HG02870 (cell line): ENCODE measurements around the gene NIPBL.
"Not testable (repeated sequence)": the region's sequence is repeated elsewhere in the genome, so short reads cannot be mapped to it uniquely, and the experiment has no call there.

Experiments used
- ATAC-seq: cut with Tn5 transposase; IDR thresholded peaks from one replicate; pipeline ENCODE4 v1.9.1; 2021; ENCODE audit warnings: mild to moderate bottlenecking, moderate library complexity; ENCODE audit not compliant: unreplicated experiment

NIPBL gene

DNA sequence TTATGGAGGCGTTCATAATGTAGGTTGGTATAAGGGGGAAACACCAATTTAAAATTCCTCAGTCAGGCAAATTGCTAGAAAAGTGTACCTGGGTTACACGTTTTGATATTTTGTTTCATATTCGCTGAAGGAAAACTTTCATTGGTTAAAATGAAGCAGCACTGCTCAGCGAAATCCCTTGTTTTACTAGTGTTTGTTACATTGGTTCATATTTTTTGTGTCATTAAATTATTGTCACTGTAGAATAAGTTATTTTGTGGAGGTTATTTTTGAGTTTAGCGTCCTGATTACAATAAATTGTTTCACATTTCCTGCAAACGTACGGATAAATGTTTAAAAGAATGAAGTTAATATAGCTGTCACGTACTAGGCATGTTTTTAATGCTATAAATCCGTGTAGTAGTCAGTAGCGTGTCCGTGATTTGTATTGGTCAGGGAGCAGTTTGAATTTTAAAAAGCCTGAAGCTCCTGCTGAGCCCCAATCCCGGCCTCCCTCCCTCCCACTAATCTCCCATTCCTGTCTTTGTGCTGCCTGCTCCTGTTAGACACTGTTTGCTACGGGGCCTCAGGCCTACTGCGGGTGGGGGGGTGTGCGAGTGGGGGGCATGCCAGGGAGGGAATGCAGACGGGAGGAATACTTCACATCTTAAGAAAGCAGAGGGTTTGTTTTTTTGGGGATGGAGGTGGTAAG lies 2.0 kb downstream of the NIPBL start:
- ATAC-seq: no peak

DNA sequence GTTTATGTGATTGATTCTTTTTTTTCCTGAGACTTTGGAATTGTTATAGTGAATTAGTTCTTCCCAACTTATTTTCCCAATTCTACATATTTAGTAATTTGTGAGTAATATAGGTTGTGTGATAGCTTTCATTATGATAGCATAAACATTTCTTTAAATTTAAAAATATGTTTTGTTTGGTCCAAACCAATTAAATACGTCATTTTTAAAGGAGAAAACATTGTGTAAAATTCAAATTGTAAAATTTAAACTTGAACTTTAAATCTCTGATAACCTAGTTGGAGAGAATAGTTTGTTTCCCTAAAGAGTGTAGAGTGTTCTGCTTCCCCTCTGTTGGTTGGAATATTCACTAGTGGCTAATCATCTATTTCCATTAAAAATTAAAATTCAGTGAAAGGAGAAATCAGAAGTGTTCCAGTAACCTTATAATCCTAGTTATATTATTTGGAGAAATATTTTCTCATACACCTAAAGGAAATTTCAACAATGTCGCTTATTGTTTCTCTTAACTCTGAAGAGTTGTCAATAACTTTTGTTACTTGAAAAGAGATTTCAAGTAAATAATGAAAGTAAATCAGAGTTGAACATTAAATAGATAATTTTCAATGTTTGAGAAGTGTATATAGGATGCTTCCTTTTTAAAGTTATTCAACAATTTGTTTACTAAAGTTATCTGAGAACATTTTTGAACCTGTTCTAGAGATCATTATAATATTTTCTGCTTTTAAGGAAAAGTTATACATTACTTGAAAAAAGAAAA lies 2.9 kb downstream of the NIPBL start:
- ATAC-seq: no peak

DNA sequence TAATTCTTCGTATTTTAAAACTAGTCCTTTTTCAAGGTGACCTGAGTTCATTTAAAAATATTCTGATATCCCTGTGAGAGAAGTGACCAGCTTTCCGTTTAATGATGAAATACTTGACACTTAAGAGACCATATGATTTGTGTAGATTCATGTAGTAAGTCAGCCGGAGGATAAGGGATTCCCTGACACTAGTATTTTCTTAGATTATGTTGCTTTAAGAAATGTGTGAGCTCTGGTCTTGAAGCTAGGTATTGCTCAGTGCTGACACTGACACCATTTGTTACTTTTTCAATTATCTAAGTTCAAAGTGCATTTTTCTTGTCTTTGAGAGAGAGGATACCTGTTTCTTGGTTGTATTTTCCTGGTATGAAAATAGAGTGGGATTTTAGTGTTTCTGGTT lies 4.2 kb downstream of the NIPBL start:
- ATAC-seq: no peak

DNA sequence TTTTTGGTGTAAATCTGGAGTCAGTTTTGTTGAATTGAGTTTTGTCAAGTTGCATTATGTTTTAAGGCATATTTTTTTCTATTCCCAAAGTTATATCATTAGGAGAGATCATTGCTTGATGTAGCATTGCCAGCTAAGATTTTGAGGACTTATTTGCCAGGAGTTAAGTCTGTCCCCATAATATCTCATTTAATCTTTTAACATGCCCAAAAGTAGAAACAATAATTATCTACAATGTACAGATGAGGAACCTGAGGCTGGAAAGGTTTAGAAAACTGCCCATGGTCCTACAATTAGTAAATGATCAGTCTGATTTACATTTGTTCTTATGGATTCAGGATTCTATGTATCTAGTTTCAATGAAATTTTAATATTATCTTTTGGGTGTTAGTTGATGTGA lies 4.7 kb downstream of the NIPBL start:
- no peak for ATAC-seq

DNA sequence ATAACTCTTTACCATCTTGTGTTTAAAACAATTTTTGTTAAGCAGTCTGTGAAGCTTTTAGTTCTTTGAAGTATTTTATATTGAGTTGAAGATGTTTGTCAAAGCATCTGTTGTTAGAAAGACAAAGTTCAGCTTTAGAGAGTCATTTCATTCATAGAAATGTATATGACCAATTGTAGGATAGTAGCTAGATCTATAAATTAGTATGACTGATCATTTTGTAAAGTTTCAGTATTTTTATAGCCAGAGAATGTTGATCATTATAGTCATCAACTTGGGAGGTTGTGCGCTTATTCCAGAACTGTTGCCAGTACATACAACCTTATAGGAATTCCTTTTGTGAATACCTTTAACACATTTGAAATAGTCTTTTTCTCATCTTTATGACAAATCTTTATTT lies 5.2 kb downstream of the NIPBL start:
- ATAC-seq: peak; percentile 18

DNA sequence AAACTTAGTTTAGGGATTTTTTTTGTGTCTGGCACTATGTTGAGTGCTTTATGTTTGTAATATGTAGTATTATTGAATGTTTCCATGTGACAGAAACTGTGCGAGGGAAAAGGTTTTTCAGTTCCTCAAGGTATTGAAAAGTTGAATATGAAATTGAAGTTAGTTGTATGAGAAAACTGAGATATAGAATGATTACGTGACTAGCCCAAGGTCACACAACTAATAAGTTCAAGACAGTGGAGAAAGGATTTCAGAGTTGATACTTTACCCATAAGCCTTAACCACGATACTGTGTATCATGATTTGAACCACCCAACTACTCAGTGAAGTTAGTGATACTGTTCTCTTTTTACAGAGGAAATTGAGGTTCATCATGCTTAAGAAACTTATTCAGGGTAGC lies 5.7 kb downstream of the NIPBL start:
- peak; percentile 64 for ATAC-seq

DNA sequence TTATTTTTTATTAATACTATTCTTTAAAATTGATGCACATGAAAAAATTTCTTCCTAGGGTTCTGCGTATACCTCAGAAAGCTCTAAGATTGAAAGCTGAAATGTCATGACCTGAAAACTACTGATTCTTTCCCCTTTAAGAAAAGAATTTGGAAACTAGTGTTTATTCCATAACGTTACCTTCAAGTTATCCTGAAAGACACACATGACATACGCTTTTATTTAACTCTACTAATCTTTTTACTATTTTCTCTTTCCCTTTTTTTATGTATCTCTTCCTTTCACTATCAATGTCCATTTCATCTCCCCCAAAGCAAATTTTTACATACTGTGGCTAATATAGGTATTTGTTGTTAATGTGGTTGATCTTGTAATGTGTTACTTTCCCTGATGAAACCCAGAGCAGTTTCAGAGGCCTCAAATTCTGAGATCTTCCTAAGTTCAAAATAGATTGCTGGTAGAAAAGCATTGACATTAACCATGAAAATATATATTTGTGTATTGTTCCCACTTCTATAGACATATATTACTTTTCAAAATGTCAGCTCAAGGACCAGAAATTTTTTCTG lies 7.4 kb downstream of the NIPBL start:
- ATAC-seq: peak; percentile 37

DNA sequence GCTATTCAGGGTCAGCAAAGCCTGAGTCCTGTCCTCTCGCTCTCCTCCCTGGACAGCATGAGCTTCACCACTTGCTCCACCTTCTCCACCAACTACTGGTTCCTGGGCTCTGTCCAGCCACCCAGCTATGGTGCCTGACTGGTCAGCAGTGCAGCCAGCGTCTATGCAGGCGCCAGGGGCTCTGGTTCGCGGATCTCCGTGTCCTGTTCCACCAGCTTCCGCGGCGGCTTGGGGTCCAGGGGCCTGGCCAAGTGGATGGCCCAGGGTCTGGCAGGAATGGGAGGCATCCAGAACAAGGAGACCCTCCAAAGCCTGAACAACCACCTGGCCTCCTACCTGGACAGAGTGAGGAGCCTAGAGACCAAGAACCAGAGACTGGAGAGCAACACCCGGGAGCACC lies 8.6 kb downstream of the NIPBL start:
- no peak for ATAC-seq

DNA sequence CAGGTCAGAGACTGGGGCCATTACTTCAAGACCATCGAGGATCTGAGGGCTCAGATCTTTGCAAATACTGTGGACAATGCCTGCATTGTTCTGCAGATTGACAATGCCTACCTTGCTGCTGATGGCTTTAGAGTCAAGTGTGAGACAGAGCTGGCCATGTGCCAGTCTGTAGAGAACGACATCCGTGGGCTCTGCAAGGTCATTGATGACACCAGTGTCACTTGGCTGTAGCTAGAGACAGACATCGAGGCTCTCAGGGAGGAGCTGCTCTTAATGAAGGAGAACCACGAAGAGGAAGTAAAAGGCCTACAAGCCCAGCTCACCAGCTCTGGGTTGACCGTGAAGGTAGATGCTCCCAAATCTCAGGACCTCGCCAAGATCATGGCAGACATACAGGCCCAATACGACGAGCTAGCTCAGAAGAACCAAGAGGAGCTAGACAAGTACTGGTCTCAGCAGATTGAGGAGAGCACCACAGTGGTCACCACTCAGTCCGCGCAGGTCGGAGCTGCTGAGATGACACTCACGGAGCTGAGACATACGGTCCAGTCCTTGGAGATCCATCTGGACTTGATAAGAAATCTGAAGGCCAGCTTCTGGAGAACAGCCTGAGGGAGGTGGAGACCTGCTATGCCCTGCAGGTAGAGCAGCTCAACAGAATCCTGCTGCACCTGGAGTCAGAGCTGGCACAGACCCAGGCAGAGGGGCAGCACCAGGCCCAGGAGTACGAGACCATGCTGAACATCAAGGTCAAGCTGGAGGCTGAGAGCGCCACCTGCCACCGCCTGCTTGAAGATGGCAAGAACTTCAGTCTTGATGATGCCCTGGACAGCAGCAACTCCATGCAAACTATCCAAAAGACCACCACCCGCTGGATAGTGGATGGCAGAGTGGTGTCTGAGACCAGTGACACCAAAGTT lies 9.3 kb downstream of the NIPBL start:
- ATAC-seq: no peak

DNA sequence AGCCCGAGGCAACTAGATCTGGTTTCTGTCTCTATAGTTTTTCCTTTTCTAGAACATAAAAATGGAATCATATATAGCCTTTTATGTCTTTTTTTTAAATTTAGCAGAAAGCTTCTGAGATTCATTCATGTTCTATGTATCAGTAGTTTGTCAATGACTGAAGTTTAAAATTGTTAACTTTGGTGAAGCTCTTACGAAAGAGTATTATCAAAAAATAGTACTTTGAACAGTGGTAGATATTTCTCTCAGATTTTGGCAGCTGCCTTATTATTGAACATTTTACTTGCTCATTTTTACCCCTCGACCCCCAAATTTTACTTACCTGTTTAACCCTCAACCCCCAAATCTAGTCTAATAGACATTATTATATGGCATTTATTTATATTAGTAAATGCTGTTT lies 10.2 kb downstream of the NIPBL start:
- ATAC-seq: no peak

DNA sequence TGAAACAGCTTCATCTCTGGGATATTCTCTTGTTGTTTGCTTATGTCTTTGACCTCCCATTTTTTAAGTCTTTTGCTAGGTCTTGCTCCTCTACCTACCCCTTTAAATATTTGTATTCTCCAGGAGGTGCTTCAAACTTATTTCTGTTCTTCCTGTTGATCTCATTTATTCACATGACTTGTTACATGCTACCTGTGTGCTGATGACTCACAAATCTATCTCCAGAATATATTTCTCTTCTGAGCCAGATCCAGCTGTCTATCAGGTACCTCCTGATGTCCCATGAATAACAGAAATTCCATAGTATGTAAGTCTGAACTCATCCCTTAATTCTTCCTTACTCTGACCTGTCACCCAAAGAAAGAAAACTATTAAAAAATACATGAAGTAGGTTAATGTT lies 11.0 kb downstream of the NIPBL start:
- ATAC-seq: no peak

DNA sequence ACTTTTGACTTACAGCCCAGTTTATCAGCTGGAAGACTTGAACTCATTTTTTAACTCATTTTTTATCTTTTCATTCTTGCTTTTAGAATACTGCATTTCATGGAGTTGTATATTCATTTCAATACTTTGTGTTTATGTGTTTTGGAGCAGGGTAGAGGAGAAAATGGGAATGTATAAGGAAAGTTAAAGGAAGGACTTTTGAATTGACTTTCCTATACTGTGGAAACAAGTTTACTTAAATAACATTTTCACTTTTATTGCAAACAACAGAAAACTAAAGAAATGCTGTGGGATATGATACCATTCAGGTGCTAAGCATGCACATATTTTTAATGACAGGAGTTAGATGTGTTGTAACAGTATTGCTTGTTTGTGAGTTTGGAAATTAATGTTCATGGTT lies 11.7 kb downstream of the NIPBL start:
- ATAC-seq: no peak

DNA sequence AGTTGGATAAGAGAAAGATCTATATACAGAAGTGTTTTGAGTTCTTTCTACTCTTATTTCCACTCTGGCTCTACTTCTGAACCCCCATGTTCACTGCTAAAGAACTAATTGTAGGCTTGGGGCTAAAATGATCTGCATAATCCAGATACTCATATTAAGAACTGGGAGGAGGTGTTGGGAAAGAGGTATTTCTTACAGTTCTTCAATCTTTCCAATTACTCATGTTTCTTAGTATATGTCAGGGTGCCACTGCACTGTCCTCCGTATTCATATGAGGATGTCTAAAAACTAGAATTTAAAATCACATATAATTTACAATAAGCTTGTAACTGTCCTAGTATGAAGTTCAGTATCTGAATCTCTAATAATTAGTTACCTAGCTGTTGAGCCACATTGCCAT lies 12.7 kb downstream of the NIPBL start:
- ATAC-seq: no peak

DNA sequence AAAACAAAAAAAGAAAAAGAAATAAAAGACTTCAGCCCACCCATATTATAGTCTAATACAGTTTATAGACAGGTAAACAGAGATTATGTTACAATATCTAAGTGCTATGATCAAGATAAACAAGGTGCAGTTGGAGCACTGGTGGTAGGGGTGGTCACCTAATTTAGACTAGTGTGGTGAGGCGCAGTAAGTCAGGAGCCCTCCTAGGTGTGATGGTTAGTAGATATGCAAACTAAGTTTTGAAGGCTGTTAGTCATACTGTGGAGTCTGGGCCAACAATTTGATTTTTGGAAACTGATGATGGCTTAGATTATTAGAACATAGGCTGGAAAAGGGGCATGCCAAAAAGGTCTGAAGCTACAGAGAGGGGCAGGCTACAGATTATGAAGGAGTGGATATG lies 14.7 kb downstream of the NIPBL start:
- ATAC-seq: no peak

DNA sequence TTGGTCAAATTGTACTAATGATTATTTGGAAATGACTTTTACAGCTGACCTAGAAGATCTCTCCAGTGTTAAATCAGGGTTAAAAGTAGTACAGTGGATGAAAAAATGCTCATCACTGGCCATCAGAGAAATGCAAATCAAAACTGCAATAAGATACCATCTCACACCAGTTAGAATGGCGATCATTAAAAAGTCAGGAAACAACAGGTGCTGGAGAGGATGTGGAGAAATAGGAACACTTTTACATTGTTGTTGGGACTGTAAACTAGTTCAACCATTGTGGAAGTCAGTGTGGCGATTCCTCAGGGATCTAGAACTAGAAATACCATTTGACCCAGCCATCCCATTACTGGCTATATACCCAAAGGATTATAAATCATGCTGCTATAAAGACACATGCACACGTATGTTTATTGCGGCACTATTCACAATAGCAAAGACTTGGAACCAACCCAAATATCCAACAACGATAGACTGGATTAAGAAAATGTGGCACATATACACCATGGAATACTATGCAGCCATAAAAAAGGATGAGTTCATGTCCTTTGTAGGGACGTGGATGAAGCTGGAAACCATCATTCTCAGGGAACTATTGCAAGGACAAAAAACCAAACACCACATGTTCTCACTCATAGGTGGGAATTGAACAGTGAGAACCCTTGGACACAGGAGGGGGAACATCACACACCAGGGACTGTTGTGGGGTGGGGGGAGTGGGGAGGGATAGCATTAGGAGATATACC lies 15.7 kb downstream of the NIPBL start:
- ATAC-seq: not testable (repeated sequence)

DNA sequence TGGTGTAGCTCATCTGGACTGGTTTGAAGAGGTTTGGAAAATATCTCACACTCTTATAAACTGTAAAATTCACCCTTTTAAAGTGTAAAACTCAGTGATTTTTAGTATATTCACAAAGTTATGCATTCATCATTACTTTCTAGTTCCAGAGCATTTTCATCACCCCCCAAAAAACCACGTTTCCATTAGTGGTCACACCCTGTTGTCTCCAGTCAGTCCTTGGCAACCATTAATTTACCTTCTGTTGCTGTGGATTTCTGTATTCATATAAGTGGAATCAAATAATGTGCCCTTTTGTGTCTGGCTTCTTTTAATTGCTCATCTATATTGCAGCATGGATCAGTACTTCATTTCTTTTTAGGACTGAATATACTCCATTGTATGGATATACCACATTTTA lies 18.4 kb downstream of the NIPBL start:
- no peak for ATAC-seq

DNA sequence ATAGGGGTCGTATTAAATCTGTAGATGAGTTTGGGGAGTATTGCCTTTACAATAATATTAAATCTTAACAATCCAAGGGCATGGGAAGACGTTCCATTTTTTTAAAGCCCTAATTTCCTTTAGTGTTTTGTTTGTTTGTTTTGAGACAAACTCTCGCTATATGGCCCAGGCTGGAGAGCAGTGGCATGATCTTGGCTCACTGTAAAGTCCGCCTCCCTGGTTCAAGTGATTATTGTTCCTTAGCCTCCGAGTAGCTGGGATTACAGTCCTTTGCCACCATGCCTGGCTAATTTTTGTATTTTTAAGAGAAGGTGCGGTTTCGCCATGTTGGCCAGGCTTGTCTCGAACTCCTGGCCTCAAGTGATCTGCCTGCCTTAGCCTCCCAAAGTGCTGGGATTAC lies 19.9 kb downstream of the NIPBL start:
- no peak for ATAC-seq

DNA sequence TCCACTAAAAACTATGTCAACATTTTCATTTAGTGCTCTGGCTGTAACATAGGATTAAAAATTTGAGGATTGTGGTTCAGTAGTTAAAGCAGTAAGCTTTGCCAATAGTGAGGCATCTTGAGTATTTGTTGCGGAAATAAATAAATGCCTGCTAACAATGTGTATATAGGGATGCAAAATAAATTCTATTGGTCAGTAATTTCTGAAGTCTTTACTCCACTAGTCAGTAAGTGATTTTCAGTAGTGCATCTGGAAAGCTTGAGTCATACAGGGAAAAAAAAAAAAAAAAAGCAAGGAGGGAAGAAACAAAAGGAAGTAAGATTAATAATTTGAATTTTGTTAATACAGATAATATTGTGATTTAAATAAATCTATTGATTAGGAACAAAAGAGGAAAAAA lies 21.0 kb downstream of the NIPBL start:
- no peak for ATAC-seq

DNA sequence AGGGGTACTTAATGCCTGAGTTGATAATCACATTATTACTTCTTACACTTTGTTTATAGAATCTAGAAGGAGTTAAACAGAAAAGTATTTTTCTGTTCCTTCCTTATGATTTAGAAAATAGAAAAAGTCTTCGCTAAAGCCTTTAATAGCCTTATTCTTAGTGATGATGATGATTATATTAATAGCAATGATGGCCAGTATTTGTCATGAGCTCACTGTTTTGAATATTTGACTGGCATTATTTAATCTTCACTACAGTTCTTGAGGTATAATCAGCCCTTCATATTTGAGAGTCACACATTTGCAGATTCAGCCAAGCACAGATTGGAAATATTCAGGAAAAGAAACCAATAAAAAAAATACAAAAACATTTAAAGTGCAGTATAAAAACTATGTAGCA lies 23.3 kb downstream of the NIPBL start:
- ATAC-seq: no peak

DNA sequence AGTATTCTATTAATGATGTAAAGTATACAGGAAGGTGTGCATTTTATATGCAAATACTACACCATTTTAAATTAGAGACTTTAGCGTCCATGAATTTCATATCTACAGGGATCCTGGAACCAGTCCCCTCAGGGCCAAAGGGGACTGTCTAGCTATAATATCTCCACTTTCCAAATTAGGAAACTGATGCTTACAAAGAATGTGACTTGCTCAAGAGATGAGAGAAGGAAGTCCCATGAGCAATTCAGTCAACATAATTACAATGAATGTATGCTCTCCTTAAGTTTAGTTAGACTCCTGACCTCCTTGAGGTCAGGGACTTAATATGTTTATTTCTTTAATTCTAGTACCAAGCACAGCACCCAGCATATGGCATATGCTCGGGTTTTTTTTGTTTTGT lies 23.7 kb downstream of the NIPBL start:
- no peak for ATAC-seq

DNA sequence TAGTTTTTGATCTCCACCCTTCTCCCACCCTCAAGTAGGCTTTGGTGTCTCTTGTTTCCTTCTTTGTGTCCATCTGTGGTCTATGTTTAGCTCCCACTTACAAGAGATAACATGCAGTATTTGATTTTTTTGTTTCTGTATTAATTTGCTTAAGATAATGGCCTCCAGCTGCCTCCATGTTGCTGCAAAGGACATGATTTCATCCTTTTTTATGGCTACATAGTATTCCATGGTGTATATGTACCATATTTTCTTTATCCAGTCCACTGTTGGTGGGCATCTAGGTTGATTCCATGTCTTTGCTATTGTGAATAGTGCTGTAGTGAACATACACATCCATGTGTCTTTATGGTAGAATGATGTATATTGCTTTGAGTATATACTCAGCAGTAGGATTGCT lies 24.5 kb downstream of the NIPBL start:
- ATAC-seq: not testable (repeated sequence)
